ENCODE measurements around the gene LDLR.

DNA sequence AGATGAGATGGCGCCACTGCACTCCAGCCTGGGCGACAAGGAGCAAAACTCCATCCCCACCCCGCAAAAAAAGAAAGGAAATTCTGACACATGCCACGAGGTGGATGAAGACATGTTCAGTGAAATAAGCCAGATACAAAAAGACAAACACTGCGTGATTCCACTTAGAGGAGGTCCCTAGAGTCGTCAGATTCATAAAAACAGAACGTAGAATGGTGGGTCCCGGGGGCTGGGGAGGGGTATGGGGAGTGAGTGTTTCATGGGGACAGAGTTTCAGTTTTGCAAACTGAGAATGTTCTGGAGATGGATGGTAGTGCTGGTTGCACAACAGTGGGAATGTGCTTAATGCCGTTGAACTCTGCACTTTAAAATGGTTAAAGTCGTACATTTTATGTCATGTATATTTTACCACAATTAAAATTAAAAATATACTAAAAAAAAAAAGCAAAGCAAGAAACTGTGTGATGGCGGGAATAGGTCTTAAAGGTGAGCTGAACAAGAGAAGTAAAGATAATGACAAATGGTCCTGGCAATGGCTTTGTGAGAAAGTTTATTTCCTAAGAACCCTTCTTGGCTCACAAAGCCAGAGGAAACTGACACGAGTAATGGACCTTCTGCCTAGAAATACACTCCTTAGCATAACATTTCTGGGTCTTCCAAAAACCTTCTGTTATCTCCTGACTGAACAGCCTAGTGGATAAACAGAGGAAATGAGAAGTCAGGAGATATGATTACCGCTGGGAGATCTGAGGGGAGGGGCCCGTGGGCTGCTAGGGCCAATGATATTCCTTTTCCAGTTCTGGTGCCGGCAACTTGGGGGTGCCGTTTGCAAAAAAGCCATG lies 70.6 kb downstream of the LDLR start:
- TF ChIP-seq, protein P1, sequence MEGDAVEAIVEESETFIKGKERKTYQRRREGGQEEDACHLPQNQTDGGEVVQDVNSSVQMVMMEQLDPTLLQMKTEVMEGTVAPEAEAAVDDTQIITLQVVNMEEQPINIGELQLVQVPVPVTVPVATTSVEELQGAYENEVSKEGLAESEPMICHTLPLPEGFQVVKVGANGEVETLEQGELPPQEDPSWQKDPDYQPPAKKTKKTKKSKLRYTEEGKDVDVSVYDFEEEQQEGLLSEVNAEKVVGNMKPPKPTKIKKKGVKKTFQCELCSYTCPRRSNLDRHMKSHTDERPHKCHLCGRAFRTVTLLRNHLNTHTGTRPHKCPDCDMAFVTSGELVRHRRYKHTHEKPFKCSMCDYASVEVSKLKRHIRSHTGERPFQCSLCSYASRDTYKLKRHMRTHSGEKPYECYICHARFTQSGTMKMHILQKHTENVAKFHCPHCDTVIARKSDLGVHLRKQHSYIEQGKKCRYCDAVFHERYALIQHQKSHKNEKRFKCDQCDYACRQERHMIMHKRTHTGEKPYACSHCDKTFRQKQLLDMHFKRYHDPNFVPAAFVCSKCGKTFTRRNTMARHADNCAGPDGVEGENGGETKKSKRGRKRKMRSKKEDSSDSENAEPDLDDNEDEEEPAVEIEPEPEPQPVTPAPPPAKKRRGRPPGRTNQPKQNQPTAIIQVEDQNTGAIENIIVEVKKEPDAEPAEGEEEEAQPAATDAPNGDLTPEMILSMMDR (IDR thresholded peaks at IDR 0.05), result no peak
- no peak for TF ChIP-seq POLR2A (IDR thresholded peaks at IDR 0.05)

Data from tibial nerve (tissue), 3 donors.